Fibroblast of lung (primary cell): ENCODE measurements around the gene SYPL1. TPM values are rescaled to one million over a fixed set of nuclear protein-coding genes. Genes with fewer than 3 reads are reported as not detected.

Experiments used
- DNase-seq, 2 donors: peaks; one replicate each; pipeline versions ENCODE4 v3.0.0 to v3.0.0-alpha.2; 2010; ENCODE audit warnings: low read depth in 2 of 2
- H2AFZ ChIP-seq: 2 replicates; pipeline ENCODE4 v1.5.1; 2012; ENCODE audit warnings: low read length, control low read depth, inconsistent platforms
- H3K27ac ChIP-seq: 2 replicates; pipeline ENCODE4 v1.5.1; 2011; ENCODE audit warnings: low read length, control low read depth; ENCODE audit not compliant: insufficient read depth
- H3K27me3 ChIP-seq: 2 replicates; pipeline ENCODE4 v1.5.1; 2011; ENCODE audit warnings: mild to moderate bottlenecking, low read length; ENCODE audit not compliant: control insufficient read depth, insufficient read depth
- H3K36me3 ChIP-seq: 2 replicates; pipeline ENCODE4 v1.5.1; 2011; ENCODE audit warnings: low read length; ENCODE audit not compliant: control insufficient read depth, insufficient read depth
- H3K4me1 ChIP-seq: 2 replicates; pipeline ENCODE4 v1.5.1; 2011; ENCODE audit warnings: low read length; ENCODE audit not compliant: control insufficient read depth, insufficient read depth; ENCODE audit errors: extremely low read depth
- H3K4me2 ChIP-seq: 2 replicates; pipeline ENCODE4 v1.5.1; 2011; ENCODE audit warnings: low read length, control low read depth; ENCODE audit not compliant: insufficient read depth; ENCODE audit errors: extremely low read depth
- H3K4me3 ChIP-seq, 4 experiments: fragments of 200-600 bp in 1 of 4; sonication (generic) in 1 of 4; replicated peaks in 1 of 4; 2 replicates each; pipeline ENCODE4 v1.5.1; 2011 to 2016; ENCODE audit warnings: low read length in 4 of 4, low read depth in 3 of 4, mild to moderate bottlenecking in 3 of 4, control low read depth in 2 of 4, inconsistent platforms in 1 of 4, mixed read lengths in 1 of 4; ENCODE audit not compliant: insufficient read depth in 1 of 4; ENCODE audit errors: control extremely low read depth in 1 of 4
- H3K79me2 ChIP-seq: 2 replicates; pipeline ENCODE4 v1.5.1; 2012; ENCODE audit warnings: mild to moderate bottlenecking, low read length, inconsistent platforms; ENCODE audit not compliant: control insufficient read depth, insufficient read depth
- H3K9ac ChIP-seq: 2 replicates; pipeline ENCODE4 v1.5.1; 2011; ENCODE audit warnings: mild to moderate bottlenecking, low read length, control low read depth; ENCODE audit not compliant: insufficient read depth
- H3K9me3 ChIP-seq: 2 replicates; pipeline ENCODE4 v1.5.1; 2012; ENCODE audit warnings: low read depth, low read length; ENCODE audit not compliant: control insufficient read depth, insufficient read depth
- H4K20me1 ChIP-seq: 2 replicates; pipeline ENCODE4 v1.5.1; 2011; ENCODE audit warnings: low read length; ENCODE audit not compliant: control insufficient read depth, insufficient read depth; ENCODE audit errors: extremely low read depth
- EZH2 ChIP-seq: IDR thresholded peaks from 2 replicates; pipeline ENCODE4 v1.5.1; 2012; ENCODE audit warnings: low read length, control low read depth, mild to moderate bottlenecking; ENCODE audit errors: missing control alignments
- polyA plus RNA-seq, 2 donors: library from polyadenylated mRNA; depleted of rRNA in 1 of 2; stranded (reverse) in 1 of 2; unstranded in 1 of 2; fragments of >200 nt; gene quantifications; 2 replicates each; pipeline ENCODE4 v1.2.1, GENCODE V29; 2011 to 2012; ENCODE audit warnings: missing spikeins in 1 of 2
- total RNA-seq: library from RNA; depleted of rRNA; stranded (reverse); fragments of >200 nt; gene quantifications from 2 replicates; pipeline ENCODE4 v1.2.1, GENCODE V29; 2014
- TF ChIP-seq, protein P1 (sequence below), 2 donors: IDR thresholded peaks in 1 of 2; conservative IDR thresholded peaks in 1 of 2; 1 replicate in 1 of 2; 2 replicates in 1 of 2; pipeline ENCODE4 v1.5.1; 2011 to 2012; ENCODE audit warnings: low read length in 2 of 2, control low read depth in 1 of 2, inconsistent platforms in 1 of 2, low read depth in 1 of 2, mild to moderate bottlenecking in 1 of 2

Gene SYPL1
- total and polyA plus RNA-seq, 2 donors (not counting 1 experiment from before 2014, with no cell fraction given): 71.0 to 132 TPM

DNA sequence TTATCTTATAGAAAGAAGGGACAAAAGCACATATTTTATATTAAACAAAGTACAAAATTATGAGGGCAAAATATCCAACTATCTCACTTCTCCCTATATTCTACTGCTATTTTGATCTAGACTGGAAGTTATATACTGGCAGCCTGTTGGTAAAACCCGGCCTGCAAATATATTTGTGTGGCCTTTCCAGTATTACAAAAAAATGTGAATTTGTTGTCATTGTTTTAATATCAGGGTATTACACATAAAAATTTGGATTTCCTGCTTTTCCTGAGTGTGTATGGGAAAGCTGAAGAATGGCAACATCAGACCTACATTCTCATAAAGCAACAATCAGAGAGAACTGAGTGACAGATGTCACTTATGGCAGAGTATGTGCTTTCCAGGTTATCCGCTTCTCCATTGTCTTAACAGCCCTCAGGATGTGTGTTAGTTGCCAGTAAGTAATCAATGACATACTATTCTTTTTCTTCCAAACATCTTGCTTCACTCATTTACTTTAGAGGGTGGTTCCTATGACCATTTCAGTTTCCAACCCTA is 7.3 kb downstream of the SYPL1 start:
- H2AFZ ChIP-seq: no peak overlapping the region

GRCh38 chr7:106102387-106102966 is 9.6 kb downstream of the SYPL1 start:
- peak in 1 of 2 donors; percentile 18 for DNase-seq

More for the DNA sequence above, 7.3 kb downstream of the SYPL1 start:
- H3K27me3 ChIP-seq: no peaks in the 10 kb centered on the region
- H3K79me2 ChIP-seq: peaks cover 81% of the 10 kb centered on the region
- no peak overlapping the region for H3K27ac ChIP-seq
- H3K4me1 ChIP-seq: peaks cover 2% of the 10 kb centered on the region
- H3K9me3 ChIP-seq: no peaks in the 10 kb centered on the region
- DNase-seq: no peak
- no peak overlapping the region for H3K4me2 ChIP-seq
- no peak overlapping the region for H3K9ac ChIP-seq
- no peak for TF ChIP-seq EZH2
- TF ChIP-seq, protein P1, sequence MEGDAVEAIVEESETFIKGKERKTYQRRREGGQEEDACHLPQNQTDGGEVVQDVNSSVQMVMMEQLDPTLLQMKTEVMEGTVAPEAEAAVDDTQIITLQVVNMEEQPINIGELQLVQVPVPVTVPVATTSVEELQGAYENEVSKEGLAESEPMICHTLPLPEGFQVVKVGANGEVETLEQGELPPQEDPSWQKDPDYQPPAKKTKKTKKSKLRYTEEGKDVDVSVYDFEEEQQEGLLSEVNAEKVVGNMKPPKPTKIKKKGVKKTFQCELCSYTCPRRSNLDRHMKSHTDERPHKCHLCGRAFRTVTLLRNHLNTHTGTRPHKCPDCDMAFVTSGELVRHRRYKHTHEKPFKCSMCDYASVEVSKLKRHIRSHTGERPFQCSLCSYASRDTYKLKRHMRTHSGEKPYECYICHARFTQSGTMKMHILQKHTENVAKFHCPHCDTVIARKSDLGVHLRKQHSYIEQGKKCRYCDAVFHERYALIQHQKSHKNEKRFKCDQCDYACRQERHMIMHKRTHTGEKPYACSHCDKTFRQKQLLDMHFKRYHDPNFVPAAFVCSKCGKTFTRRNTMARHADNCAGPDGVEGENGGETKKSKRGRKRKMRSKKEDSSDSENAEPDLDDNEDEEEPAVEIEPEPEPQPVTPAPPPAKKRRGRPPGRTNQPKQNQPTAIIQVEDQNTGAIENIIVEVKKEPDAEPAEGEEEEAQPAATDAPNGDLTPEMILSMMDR (conservative IDR thresholded peaks at IDR 0.05 in 1 of 2, IDR thresholded peaks at IDR 0.05 in 1 of 2; ENCODE audit: low read depth in 1 of 2, low read length in 2 of 2): no peak
- no peaks in the 10 kb centered on the region for H3K36me3 ChIP-seq
- H3K4me3 ChIP-seq: no peak overlapping the region
- peaks cover 3% of the 10 kb centered on the region for H4K20me1 ChIP-seq

DNA sequence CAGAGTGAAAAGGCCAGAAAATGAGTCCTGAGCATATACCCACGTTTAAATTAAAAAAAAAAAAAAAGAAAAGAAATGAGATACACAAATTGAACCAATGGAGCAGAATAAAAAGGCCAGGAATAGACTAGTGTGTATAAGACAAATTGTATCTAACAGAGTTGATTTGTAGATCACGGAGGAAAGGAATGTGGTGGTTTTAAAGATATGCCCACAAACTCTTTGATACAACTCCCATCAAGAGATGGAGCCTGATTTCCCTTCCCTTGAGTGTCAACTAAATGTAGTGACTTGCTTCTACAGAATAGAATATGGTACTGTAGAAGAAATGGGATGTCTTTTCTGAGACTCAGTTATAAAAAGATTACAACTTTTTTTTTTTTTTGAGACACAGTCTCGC is 10.4 kb downstream of the SYPL1 start:
- H3K27ac ChIP-seq: no peak overlapping the region
- peak in 1 of 2 donors; percentile 70 for DNase-seq
- H3K27me3 ChIP-seq: no peaks in the 10 kb centered on the region
- no peak overlapping the region for H3K9ac ChIP-seq
- H3K36me3 ChIP-seq: peaks cover 3% of the 10 kb centered on the region
- no peak overlapping the region for H3K4me3 ChIP-seq
- no peaks in the 10 kb centered on the region for H3K4me1 ChIP-seq
- peaks cover 3% of the 10 kb centered on the region for H4K20me1 ChIP-seq
- TF ChIP-seq EZH2: no peak
- TF ChIP-seq, protein P1 (conservative IDR thresholded peaks at IDR 0.05 in 1 of 2, IDR thresholded peaks at IDR 0.05 in 1 of 2; ENCODE audit: low read depth in 1 of 2, low read length in 2 of 2): no peak
- no peaks in the 10 kb centered on the region for H3K9me3 ChIP-seq
- peaks cover 62% of the 10 kb centered on the region for H3K79me2 ChIP-seq
- no peak overlapping the region for H2AFZ ChIP-seq
- no peak overlapping the region for H3K4me2 ChIP-seq

More at GRCh38 chr7:106102387-106102966, 9.6 kb downstream of the SYPL1 start:
- no peak overlapping the region for H3K4me3 ChIP-seq
- H3K4me2 ChIP-seq: no peak overlapping the region
- no peak overlapping the region for H3K27ac ChIP-seq
- no peak overlapping the region for H2AFZ ChIP-seq
- H3K4me1 ChIP-seq: no peaks in the 10 kb centered on the region
- TF ChIP-seq, protein P1 (conservative IDR thresholded peaks at IDR 0.05 in 1 of 2, IDR thresholded peaks at IDR 0.05 in 1 of 2; ENCODE audit: low read depth in 1 of 2, low read length in 2 of 2): no peak
- no peak for TF ChIP-seq EZH2
- H3K9ac ChIP-seq: no peak overlapping the region
- peaks cover 3% of the 10 kb centered on the region for H3K36me3 ChIP-seq
- no peaks in the 10 kb centered on the region for H3K27me3 ChIP-seq
- H3K79me2 ChIP-seq: peaks cover 69% of the 10 kb centered on the region
- H4K20me1 ChIP-seq: peaks cover 3% of the 10 kb centered on the region
- H3K9me3 ChIP-seq: no peaks in the 10 kb centered on the region
